Mononuclear cell (primary cell): ENCODE measurements around the gene GRIK4. TPM values are rescaled to one million over a fixed set of nuclear protein-coding genes. Genes with fewer than 3 reads are reported as not detected.

ENCODE experiments used
- H3K27me3 ChIP-seq: 2 replicates; pipeline ENCODE4 v1.6.0; 2011; ENCODE audit warnings: low read length, control low read depth; ENCODE audit not compliant: insufficient read depth
- H3K4me1 ChIP-seq: 2 replicates; pipeline ENCODE4 v1.5.1; 2011; ENCODE audit warnings: mild to moderate bottlenecking, low read length, control low read depth; ENCODE audit not compliant: insufficient read depth
- H3K4me3 ChIP-seq: 2 replicates; pipeline ENCODE4 v1.5.1; 2011; ENCODE audit warnings: mild to moderate bottlenecking, low read length, moderate library complexity
- H3K9me3 ChIP-seq: 2 replicates; pipeline ENCODE4 v1.5.1; 2011; ENCODE audit warnings: low read depth, mild to moderate bottlenecking, control low read depth, low read length
- total RNA-seq: library from RNA; depleted of rRNA; stranded (reverse); fragments of >200 nt; gene quantifications from one replicate; pipeline ENCODE4 v1.2.3, GENCODE V29; 2012

GRIK4 gene, protein sequence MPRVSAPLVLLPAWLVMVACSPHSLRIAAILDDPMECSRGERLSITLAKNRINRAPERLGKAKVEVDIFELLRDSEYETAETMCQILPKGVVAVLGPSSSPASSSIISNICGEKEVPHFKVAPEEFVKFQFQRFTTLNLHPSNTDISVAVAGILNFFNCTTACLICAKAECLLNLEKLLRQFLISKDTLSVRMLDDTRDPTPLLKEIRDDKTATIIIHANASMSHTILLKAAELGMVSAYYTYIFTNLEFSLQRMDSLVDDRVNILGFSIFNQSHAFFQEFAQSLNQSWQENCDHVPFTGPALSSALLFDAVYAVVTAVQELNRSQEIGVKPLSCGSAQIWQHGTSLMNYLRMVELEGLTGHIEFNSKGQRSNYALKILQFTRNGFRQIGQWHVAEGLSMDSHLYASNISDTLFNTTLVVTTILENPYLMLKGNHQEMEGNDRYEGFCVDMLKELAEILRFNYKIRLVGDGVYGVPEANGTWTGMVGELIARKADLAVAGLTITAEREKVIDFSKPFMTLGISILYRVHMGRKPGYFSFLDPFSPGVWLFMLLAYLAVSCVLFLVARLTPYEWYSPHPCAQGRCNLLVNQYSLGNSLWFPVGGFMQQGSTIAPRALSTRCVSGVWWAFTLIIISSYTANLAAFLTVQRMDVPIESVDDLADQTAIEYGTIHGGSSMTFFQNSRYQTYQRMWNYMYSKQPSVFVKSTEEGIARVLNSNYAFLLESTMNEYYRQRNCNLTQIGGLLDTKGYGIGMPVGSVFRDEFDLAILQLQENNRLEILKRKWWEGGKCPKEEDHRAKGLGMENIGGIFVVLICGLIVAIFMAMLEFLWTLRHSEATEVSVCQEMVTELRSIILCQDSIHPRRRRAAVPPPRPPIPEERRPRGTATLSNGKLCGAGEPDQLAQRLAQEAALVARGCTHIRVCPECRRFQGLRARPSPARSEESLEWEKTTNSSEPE
- total RNA-seq, result 0.21 TPM

GRCh38 chr11:120511116-120511819 lies at the start of gene GRIK4:
Gene GRIK4 (plus strand): TSS chr11:120511748. CDS start chr11:120660319, 148,571 bp downstream.
- no peak within 1 kb of the TSS for H3K4me3 ChIP-seq

DNA sequence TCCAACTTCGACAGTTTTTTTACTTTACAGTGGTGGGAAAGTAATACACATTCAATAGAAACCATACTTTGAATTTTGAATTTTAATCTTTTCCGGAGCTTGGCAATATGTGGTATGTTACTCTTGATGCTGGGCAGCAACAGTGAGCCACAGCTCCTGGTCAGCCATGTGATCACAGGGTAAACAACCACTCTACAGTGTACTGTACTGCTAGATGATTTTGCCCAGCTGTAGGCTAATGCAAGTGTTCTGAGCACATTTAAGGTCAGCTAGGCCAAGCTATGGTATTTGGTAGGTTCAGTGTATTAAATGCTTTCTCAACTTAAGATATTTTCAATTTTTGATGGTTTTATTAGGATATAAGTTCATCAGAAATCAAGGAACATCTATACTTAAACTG lies 48.7 kb upstream of the GRIK4 start:
- Histone ChIP-seq H3K4me1 (no peaks in the 10 kb centered on the region), H3K4me3 (no peak overlapping the region), H3K27me3 (no peaks in the 10 kb centered on the region), H3K9me3 (no peaks in the 10 kb centered on the region)

More at GRCh38 chr11:120511116-120511819, at the start of gene GRIK4:
- H3K27me3 ChIP-seq, result peaks cover 40% of the 10 kb centered on the region
- H3K4me1 ChIP-seq, result no peaks in the 10 kb centered on the region
- H3K9me3 ChIP-seq, result no peaks in the 10 kb centered on the region

DNA sequence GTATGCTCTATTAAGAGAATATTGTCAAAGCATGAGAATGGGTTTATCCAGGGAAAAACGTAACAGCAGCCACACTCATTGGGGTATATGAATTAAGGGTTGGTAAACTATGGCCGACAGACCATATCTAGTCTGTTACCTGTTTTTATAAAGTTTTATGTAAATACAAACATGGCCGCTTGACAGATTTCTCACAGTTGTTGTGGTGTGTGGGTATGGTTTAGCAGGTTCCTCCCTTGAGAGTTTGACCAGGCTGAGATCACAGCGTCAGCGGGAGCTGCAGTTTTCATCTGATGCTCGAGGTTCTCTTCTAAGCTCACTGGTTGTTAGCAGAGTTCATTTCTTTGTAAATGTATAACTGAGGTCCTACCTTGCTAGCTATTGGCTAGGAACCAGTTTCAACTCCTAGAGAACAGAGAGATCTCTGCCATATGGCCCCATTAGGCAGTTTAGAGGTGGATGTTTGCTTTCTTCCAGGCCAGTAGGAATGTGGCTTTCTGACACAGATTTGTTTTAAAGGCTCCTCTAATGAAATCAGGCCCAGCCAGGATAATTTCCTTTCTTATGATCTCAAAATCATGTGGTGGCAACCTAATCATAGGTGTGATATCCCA lies 45.5 kb upstream of the GRIK4 start:
- Histone ChIP-seq H3K27me3 (no peaks in the 10 kb centered on the region), H3K4me3 (no peak overlapping the region), H3K9me3 (no peaks in the 10 kb centered on the region), H3K4me1 (no peaks in the 10 kb centered on the region)

DNA sequence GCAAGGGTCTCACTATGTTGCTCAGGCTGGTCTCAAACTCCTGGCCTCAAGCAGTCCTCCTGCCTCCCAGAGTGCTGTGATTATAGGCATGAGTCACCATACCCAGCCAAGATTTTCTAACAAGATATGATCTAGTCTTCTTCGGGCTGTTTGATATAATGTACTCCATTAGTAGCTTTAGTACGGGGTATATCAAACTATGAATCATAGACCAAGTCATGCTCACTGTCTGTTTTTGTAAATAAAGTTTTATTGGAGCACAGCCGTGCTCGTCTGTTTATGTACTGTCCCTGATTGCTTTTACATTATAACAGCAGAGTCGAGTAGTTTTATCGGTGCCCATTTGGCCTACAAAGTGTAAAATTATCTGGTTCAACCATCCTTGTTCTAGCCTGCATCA lies 43.9 kb upstream of the GRIK4 start:
- no peaks in the 10 kb centered on the region for H3K27me3 ChIP-seq
- H3K9me3 ChIP-seq, result no peaks in the 10 kb centered on the region
- no peak overlapping the region for H3K4me3 ChIP-seq
- no peaks in the 10 kb centered on the region for H3K4me1 ChIP-seq

DNA sequence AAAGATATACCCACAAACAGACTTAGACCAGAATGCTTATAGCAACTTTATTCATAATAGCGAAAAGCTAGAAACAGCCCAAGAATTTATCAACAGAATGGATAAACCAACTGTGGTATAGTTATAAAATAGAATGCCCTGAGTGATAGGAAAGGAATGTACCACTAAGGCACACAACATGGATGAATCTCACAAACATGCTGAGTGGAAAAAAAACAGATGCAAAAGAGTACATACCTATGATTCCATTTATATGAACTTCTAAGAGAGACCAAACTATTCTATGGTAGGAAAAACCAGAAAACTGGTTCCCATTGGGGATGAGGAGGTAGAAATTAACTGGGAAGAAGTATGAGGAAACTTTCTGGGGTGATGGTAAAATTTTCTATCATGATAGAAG lies 40.4 kb upstream of the GRIK4 start:
- Histone ChIP-seq H3K9me3 (no peaks in the 10 kb centered on the region), H3K4me1 (no peaks in the 10 kb centered on the region), H3K27me3 (no peaks in the 10 kb centered on the region), H3K4me3 (no peak overlapping the region)

- H3K9me3 ChIP-seq, result no peaks in the 10 kb centered on the region
- H3K27me3 ChIP-seq, result no peaks in the 10 kb centered on the region
- H3K4me3 ChIP-seq, result no peak overlapping the region
- H3K4me1 ChIP-seq, result no peaks in the 10 kb centered on the region
Measured at GRCh38 chr11:120471994-120472393, 39.6 kb upstream of the GRIK4 start.

DNA sequence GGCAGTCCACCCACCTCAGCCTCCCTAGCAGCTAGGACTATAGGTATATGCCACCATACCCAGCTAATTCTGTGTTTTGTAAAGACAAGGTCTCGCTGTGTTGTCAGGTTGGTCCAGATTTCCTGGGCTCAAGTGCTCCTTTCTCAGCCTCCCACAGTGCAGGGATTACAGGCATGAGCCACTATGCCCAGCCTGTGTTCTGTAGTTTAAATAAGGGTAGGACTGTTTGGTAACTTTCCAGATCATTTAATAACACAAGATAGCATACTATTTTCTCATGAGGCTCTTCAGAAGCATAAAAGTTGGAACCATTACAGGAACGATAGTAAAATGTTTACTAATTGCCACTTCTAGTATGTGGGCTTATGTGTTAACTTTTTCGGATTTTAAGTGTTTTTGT lies 38.0 kb upstream of the GRIK4 start:
- no peaks in the 10 kb centered on the region for H3K4me1 ChIP-seq
- H3K4me3 ChIP-seq, result no peak overlapping the region
- H3K9me3 ChIP-seq, result no peaks in the 10 kb centered on the region
- H3K27me3 ChIP-seq, result no peaks in the 10 kb centered on the region

DNA sequence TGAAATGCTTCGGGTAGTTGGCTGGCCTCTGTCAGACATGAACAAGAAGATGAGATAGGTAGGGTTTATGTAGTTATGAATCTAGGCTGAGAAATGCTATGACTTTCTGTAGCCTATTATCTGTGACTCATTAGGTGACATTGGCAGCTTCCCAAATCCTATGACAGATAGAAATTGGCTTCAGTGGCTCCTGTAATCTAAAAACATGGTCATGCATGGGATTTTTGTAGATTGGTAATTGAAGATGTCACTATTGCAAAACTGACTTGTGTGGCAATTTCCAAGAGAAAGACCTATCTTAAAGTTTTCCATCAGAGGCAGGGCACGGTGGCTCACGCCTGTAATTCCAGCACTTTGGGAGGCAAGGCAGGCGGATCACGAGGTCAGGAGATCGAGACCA lies 29.4 kb upstream of the GRIK4 start:
- Histone ChIP-seq H3K27me3 (no peaks in the 10 kb centered on the region), H3K4me1 (no peaks in the 10 kb centered on the region), H3K9me3 (no peaks in the 10 kb centered on the region)

DNA sequence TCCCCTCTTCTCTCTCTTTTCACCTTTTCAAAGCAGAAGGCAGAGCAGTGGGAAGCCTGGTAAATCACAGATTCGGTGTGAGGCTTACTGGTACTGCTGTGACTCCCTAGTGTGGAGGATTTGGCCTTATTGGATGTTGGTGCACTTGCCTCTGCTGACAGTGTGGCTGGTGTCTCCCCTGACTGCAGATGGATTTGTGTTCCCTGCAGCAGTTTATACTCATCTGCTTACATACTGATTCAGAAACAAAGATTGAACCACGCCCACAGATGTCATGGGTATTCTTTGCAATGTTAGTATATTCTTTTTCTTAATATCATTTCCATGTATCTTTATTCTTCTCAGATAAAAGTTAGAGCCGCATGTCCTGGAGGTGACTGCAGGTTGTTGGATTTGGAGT lies 26.8 kb upstream of the GRIK4 start:
- Histone ChIP-seq H3K4me1 (no peaks in the 10 kb centered on the region), H3K4me3 (no peak overlapping the region), H3K27me3 (no peaks in the 10 kb centered on the region), H3K9me3 (no peaks in the 10 kb centered on the region)

More for the DNA sequence above, 29.4 kb upstream of the GRIK4 start:
- H3K4me3 ChIP-seq, result no peak overlapping the region

DNA sequence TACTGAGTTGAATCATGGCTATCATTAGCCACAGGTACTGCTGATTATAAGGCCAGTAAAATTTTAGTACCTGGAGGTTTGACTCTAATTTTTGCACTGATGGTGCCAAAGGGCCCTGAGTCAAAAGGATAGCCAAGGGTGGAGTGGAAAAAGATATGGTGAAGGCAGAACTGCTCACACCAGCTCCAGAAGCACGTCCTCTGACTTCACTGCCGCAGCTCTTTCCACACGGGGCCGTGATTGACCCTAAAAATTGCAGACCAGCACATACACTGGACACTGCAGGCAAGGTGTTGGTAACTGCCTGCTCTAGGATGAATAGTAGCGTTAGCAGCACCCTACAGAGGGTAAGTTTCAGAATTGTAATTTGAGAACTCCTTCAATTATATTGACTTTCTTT lies 25.4 kb upstream of the GRIK4 start:
- no peak overlapping the region for H3K4me3 ChIP-seq
- H3K4me1 ChIP-seq, result no peaks in the 10 kb centered on the region
- H3K27me3 ChIP-seq, result no peaks in the 10 kb centered on the region
- no peaks in the 10 kb centered on the region for H3K9me3 ChIP-seq

DNA sequence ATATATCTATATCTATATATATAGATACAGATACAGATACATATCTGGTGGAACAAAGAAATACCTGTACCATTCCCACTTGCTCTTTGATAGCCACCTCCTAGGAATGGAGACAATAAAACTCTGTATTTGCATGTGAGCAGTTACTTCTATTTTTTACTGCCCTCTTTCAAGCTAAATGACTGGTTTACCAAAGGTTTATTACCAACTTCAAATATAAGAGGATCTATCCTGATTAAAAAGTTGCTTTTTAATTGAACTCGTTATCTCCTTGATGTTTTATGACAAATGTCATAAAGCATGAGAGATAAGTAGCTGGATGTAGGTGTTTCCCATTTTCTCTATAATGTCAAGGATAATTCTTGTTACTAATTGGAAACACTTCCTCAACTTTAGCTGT lies 21.7 kb upstream of the GRIK4 start:
- Histone ChIP-seq H3K27me3 (no peaks in the 10 kb centered on the region), H3K4me1 (no peaks in the 10 kb centered on the region), H3K4me3 (no peak overlapping the region), H3K9me3 (no peaks in the 10 kb centered on the region)

DNA sequence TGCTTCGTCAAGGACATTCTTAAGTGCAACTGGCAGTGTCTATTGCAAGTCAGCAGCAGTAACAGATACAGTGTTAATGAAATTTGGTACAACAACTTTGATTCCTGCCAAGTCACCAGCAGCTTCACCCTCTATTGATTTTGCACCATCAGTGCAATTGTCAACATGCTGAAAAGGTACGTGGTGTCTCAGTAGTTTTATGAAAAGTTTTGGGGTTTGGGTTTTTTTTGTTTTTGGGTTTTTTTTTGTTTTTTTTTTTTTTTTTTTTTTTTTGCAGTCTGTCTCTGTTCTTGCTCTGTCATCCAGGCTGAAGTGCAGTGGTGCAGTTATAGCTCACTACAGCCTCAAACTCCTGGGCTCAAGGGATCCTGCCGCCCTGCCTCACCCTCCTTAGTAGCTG lies 19.1 kb upstream of the GRIK4 start:
- Histone ChIP-seq H3K27me3 (no peaks in the 10 kb centered on the region), H3K4me3 (no peak overlapping the region), H3K9me3 (no peaks in the 10 kb centered on the region), H3K4me1 (no peaks in the 10 kb centered on the region)

DNA sequence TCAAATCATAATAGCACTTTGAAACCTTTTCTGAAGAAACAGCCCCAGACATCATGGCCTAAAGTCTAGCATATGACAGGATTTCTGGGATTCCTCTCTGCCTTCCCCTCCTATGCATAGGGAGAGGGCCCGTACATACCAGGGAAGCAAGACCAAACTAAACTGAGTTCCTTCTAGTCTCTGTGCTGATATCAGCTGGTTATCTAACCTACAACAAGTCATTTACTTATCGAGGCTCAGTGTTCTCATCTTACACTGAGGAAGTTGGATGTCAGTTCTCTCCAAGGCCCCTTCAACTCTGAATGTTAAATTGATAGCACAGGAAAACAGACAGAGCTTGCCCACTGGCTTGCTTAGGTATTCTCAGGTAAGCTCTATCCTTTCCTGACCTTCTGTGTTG lies 17.0 kb upstream of the GRIK4 start:
- H3K4me1 ChIP-seq, result no peaks in the 10 kb centered on the region
- no peaks in the 10 kb centered on the region for H3K27me3 ChIP-seq
- H3K4me3 ChIP-seq, result no peak overlapping the region
- H3K9me3 ChIP-seq, result no peaks in the 10 kb centered on the region

- Histone ChIP-seq H3K9me3 (no peaks in the 10 kb centered on the region), H3K27me3 (peaks cover 22% of the 10 kb centered on the region)
Measured at GRCh38 chr11:120499088-120499487, 12.5 kb upstream of the GRIK4 start.

More at GRCh38 chr11:120499088-120499487, 12.5 kb upstream of the GRIK4 start:
- H3K4me3 ChIP-seq, result no peak overlapping the region
- H3K4me1 ChIP-seq, result no peaks in the 10 kb centered on the region
